Measurements from ENCODE around the gene HBB.

- TF ChIP-seq, protein P1, sequence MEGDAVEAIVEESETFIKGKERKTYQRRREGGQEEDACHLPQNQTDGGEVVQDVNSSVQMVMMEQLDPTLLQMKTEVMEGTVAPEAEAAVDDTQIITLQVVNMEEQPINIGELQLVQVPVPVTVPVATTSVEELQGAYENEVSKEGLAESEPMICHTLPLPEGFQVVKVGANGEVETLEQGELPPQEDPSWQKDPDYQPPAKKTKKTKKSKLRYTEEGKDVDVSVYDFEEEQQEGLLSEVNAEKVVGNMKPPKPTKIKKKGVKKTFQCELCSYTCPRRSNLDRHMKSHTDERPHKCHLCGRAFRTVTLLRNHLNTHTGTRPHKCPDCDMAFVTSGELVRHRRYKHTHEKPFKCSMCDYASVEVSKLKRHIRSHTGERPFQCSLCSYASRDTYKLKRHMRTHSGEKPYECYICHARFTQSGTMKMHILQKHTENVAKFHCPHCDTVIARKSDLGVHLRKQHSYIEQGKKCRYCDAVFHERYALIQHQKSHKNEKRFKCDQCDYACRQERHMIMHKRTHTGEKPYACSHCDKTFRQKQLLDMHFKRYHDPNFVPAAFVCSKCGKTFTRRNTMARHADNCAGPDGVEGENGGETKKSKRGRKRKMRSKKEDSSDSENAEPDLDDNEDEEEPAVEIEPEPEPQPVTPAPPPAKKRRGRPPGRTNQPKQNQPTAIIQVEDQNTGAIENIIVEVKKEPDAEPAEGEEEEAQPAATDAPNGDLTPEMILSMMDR (IDR thresholded peaks at IDR 0.05) = no peak
- TF ChIP-seq POLR2A (IDR thresholded peaks at IDR 0.05; ENCODE audit: low read length) = no peak
- TF ChIP-seq HDAC2 (IDR thresholded peaks at IDR 0.05) = no peak
- no peak for TF ChIP-seq SREBF2 (IDR thresholded peaks at IDR 0.05)
- TF ChIP-seq KDM1A (IDR thresholded peaks at IDR 0.05; ENCODE audit: low read depth) = no peak
- TF ChIP-seq EP300 (IDR thresholded peaks at IDR 0.05) = no peak
- TF ChIP-seq ELK1 (IDR thresholded peaks at IDR 0.05; ENCODE audit: low read depth, low read length) = no peak
- TF ChIP-seq RCOR1 (IDR thresholded peaks at IDR 0.05; ENCODE audit: low read depth, low read length) = no peak
- TF ChIP-seq CBX2 (IDR thresholded peaks at IDR 0.05; ENCODE audit: borderline replicate concordance, low read depth) = no peak
- TF ChIP-seq CEBPB (IDR thresholded peaks at IDR 0.05) = no peak
Measured at GRCh38 chr11:5269715-5270147, 42.9 kb upstream of the HBB start, which contains the start of gene HBE1.

Data from A549 (cell line).